Mesenteric fat pad (tissue), 1 donor: ENCODE results near the gene TM9SF4. TPM values are rescaled to one million over a fixed set of nuclear protein-coding genes. Genes with fewer than 3 reads are reported as not detected.

Experiments used
- DNase-seq: peaks from one replicate; pipeline ENCODE4 v3.0.0-alpha.2; 2020; ENCODE audit warnings: low spot score
- total RNA-seq: library from RNA; stranded (reverse); fragmentation: NEBNext Ultra II Directional; extraction: Animal tissue kit (Norgen Biotek cat#: 25700); gene quantifications from one replicate; pipeline ENCODE4 v1.2.1, GENCODE V29; 2021
- donor health status: DM: yes; HTN: yes; CAD: no.

The TM9SF4 gene
- total RNA-seq, 1 donor from 2014 or later = 40.6 TPM

DNA sequence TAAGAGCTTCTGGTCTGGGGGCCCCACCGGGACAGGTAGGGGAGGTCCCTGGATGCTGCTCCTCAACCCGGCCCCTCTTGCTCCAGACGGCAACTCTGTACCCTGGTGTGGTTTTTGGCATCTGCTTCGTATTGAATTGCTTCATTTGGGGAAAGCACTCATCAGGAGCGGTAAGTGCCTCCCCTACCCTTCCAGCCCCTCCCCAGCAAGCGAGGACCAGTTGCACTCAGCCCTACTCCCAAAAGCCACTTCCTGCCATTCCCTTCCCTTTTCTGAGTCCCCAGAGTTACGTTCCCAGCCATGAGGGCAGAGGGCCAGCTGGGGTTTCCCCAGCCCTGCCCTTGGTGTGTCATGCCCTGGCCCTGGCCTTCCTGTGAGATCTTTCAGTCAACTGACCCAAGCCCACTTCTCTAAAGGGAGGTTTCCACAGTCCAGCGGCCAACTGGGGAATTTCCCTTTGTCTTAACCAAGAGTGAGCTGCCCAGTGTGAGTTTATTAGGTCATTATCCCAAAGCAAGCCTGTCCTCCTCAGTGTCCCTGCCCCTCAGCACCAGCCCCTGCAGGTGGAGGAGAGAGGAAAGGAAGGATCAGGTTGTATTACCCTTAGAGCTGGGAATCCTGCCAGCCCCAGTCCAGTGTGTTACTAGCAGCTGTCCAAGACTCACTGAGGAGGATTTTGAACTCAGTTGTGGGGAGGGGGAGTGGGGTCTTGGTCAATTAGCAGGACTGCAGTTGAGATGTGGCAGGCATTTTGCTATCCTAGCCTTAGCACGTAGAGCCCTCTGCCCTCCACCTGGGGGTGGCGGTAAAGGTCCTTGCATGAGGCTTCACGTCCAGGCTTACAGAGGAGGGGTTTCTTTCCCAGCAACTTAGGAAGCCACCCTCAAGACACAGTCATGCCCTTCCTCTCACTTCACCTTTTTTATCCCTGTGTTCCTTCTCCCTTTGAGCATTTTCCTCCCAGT is 45.8 kb downstream of the TM9SF4 start:
- peak; percentile 94 for DNase-seq

DNA sequence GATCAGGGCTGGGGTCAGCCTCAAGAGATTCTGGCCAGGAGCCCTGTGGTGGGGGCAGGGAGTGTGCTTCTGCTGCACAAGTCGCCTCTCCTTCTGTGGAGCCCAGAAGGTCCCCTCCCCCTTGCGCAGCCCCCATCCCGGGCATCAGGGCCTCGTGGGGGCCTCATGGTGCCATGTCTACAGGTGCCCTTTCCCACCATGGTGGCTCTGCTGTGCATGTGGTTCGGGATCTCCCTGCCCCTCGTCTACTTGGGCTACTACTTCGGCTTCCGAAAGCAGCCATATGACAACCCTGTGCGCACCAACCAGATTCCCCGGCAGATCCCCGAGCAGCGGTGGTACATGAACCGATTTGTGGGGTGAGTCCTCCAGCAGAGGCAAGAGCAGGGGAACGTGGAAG is 48.1 kb downstream of the TM9SF4 start:
- peak; percentile 84 for DNase-seq

DNA sequence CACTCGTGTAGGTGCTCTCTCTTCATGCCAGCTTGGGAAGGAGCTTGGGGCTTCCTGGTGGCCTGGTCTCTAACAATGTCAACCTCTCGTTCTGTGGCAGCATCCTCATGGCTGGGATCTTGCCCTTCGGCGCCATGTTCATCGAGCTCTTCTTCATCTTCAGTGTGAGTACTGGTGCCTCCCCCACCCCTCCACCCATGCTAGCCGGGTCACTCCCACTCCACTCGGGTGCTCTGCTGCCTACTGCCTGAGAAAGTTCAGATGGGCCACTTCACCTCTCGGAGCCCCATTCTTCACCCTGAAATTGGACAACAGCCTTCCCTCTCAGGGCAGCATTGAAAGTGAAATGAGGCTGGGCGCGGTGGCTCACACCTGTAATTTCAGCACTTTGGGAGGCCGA is 48.8 kb downstream of the TM9SF4 start:
- peak; percentile 53 for DNase-seq

DNA sequence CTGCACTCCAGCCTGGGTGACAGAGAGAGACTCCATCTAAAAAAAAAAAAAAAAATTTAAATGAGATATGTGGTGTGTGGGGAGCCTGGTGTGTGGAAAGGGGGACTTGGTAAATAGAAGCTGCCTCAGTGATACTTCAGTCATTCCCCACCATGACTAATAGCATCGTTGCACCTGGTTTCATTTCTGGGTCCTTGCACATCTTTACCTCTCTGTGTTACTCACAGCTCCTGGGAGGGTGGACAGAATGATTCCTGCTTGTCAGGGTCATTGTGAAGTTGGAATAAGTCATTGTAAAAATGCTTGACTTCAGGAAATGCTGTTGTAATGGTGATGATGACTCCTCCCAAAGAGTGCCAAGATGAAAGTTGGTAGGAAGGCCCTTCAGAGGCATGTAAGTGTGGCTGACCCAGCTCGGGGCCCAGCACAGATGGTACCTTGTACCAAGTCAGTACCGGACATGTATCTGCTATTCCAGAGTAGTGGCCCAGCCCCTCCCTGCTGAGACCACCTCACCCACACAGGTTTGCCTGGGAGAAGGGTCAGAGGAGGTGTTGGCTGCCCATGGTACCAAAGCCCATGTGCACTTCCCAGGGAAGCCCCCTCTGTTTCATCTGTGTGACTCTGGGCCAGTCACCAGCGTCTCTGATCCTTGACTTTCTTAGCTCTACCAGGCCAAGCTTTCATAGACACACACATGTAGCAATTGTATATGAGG is 49.6 kb downstream of the TM9SF4 start:
- DNase-seq = peak; percentile 51

DNA sequence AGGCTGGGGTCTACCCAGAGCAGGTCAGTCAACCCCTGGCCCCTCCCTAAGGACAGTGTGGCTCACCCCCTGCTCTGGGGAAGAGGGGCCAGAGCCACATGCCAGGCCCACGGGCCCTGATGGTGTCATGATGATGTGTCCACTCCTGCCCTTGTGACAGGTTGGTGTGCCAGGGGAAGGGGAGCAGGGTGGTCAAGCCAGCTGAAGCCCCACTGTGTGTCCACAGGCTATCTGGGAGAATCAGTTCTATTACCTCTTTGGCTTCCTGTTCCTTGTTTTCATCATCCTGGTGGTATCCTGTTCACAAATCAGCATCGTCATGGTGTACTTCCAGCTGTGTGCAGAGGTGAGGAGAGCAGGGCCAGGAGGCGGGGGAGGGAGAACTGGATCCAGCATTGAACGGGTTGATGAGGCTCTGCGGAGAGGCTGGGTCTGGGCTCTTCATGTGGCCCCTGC is 50.3 kb downstream of the TM9SF4 start:
- peak; percentile 77 for DNase-seq

DNA sequence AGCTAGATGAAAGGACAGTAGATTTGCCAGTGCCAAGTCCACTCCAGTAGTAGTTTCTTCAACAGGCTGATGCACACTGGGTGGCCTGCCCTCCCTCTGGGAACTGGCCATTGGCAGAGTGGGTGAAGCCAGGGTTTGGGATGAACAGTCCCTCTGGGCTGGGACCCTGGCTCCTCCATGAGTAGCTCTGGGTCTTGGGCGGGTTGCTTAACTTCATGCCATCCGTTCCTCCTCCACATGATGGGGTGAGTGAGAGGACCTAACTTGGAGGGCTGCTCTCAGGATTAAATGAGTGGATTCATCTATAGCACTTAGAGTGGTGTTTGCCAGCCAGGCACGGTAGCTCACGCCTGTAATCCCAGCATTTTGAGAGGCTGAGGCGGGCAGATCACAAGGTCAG is 50.8 kb downstream of the TM9SF4 start:
- DNase-seq = peak; percentile 73

GRCh38 chr20:32162351-32162750 is 52.8 kb downstream of the TM9SF4 start:
- no peak for DNase-seq

GRCh38 chr20:32163951-32164350 is 54.4 kb downstream of the TM9SF4 start:
- no peak for DNase-seq

DNA sequence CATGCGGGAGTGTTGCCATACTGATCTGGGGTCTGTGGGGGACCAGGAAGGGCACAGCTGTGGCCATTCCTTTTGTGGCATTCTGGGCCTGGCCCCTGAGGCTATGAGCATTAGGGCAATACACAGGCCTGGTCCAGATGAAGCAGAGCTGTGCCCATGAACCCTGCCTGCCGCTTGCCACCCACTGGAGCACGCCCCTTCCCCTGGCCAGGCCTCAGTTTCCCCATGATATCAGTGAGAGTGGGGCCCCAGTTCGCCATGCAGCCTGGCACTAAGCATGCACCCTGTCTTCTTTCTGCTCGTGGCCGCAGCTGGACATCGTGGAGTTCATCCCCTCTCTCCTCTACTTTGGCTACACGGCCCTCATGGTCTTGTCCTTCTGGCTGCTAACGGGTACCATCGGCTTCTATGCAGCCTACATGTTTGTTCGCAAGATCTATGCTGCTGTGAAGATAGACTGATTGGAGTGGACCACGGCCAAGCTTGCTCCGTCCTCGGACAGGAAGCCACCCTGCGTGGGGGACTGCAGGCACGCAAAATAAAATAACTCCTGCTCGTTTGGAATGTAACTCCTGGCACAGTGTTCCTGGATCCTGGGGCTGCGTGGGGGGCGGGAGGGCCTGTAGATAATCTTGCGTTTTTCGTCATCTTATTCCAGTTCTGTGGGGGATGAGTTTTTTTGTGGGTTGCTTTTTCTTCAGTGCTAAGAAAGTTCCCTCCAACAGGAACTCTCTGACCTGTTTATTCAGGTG is 55.6 kb downstream of the TM9SF4 start:
- no peak for DNase-seq

- no peak for DNase-seq
Observed at GRCh38 chr20:32165836-32166545, 56.5 kb downstream of the TM9SF4 start.

- DNase-seq = peak; percentile 64
Observed at GRCh38 chr20:32167552-32167951, 58.0 kb downstream of the TM9SF4 start.

- peak; percentile 16 for DNase-seq
Observed at GRCh38 chr20:32168184-32168910, 58.8 kb downstream of the TM9SF4 start.

- peak; percentile 24 for DNase-seq
Observed at GRCh38 chr20:32177696-32178095, 68.2 kb downstream of the TM9SF4 start.

- peak; percentile 49 for DNase-seq
Observed at GRCh38 chr20:32179515-32179914, 70.0 kb downstream of the TM9SF4 start.

DNA sequence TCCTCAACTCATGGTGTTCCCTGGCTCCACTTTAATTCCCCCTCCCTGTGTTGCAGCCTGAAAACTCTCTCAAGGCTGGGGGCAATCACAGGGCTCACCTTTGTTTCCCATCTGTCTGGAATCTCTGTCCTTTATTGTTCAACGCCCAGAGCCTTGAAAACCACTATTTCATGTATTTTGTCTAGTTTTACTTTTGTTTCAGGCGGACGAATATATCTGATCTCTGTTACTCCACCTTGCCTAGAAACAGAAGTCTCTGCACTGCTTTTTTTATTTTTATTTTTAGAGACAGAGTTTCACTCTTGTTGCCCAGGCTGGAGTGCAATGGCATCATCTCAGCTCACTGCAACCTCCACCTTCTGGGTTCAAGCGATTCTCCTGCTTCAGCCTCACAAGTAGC is 70.4 kb downstream of the TM9SF4 start:
- no peak for DNase-seq

GRCh38 chr20:32181606-32182005 is 72.1 kb downstream of the TM9SF4 start:
- DNase-seq = peak; percentile 51

- peak; percentile 51 for DNase-seq
Observed at GRCh38 chr20:32183947-32184635, 74.6 kb downstream of the TM9SF4 start.

DNA sequence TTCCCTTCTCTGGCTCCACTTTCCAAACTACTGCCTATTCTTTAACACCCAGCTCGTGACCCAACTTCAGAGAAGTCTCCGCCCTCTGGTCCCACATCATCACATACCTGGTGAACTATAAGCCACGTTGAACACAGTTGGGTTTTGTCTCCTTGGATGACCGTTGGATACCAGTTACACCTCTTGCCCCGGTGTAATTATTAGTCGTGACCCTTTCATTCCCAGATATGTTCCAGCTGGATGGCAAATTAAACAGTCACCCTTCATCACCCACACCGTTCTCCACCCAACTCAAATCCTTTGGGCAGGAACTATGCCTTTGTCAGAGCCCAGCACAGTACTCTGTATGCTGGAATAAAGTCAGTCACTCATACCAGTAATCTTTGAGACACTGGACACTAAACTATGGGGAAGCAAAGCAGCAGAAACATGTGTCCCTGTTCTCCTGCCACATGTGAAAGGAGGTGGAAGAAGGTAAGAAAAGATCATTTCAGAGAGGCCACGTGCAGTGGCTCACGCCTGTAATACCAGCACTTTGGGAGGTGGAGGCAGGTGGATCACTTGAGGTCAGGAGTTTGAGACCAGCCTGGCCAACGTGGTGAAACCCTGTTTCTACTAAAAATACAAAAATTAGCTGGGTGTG is 75.6 kb downstream of the TM9SF4 start:
- DNase-seq = no peak

DNA sequence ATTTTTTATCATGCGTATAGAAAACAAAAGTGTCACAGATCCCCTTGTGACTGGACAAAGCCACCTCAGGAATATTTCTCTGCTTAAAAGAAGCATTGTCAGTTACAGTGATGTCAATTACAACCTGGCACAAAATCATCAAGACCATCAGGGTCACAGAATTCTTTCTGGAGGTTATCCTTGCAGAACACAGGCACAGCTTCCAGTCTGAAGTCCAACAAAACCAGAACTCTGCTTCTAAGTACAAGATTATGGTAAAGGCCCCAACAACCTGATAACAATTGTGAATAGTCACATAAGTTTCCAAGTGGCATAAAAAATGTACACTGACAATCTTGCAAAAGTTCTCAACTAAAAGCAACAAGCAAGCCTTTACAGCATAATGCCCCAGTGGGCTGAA is 77.0 kb downstream of the TM9SF4 start:
- DNase-seq = no peak
